HT-29 (cell line): ENCODE data around the gene HEATR9. TPM values are rescaled to one million over a fixed set of nuclear protein-coding genes. Genes with fewer than 3 reads are reported as not detected.

Experiments
- DNase-seq: peaks from one replicate; pipeline ENCODE4 v3.0.0-alpha.2; 2015; ENCODE audit warnings: low spot score
- small RNA-seq: library from RNA; depleted of rRNA; stranded (forward); fragments of <200 nt; gene quantifications from one replicate; pipeline ENCODE3, GENCODE V24; 2014
- total RNA-seq: library from RNA; depleted of rRNA; stranded (reverse); fragments of >200 nt; shearing (Covaris generic); gene quantifications from 2 replicates; pipeline ENCODE4 v1.2.3, GENCODE V29; 2014; rRNA removed

HEATR9 gene
- total RNA-seq, 1 experiment from 2014 or later = not detected

GRCh38 chr17:35809855-35810461 is 58.7 kb downstream of the HEATR9 start:
- DNase-seq = peak; percentile 56

- DNase-seq = peak; percentile 100
Observed at GRCh38 chr17:35808962-35809854, 59.5 kb downstream of the HEATR9 start, which contains the start of gene TAF15. TAF15 (plus strand) TSS chr17:35809484; CDS start chr17:35809570, 86 bp downstream.

GRCh38 chr17:35808240-35808961 is 60.3 kb downstream of the HEATR9 start:
- peak; percentile 30 for DNase-seq

GRCh38 chr17:35807371-35808144 is 61.1 kb downstream of the HEATR9 start:
- DNase-seq = no peak

Small RNA genes within 50 kb of the gene (small RNA-seq; reads per million reads assigned to genes)
- gene RF00100 = 10,373 reads per million, percentile 100 among the genes with 10 or more reads in this experiment

Other genes with a start within 250 kb of the HEATR9 start
- gene RASL10B, start 137.3 kb downstream of the HEATR9 start, total RNA-seq = 6.4 and 7.5 TPM in 2 replicates
- 0.52 and 0.56 TPM in 2 replicates for gene GAS2L2, start 115.7 kb downstream of the HEATR9 start, total RNA-seq
- not detected in 2 replicates for gene C17orf50, start 108.0 kb downstream of the HEATR9 start, total RNA-seq
- gene MMP28, start 73.2 kb downstream of the HEATR9 start, total RNA-seq = 0.18 and 0.25 TPM in 2 replicates
- gene TAF15, start 59.4 kb downstream of the HEATR9 start, total RNA-seq = 83.7 and 99.8 TPM in 2 replicates
- gene CCL5, start 11.5 kb upstream of the HEATR9 start, total RNA-seq = 0.23 TPM in 1 of 2 replicates, not detected in the other
- 4.9 and 11.3 TPM in 2 replicates for gene RDM1, start 61.9 kb upstream of the HEATR9 start, total RNA-seq
- not detected in 2 replicates for gene LYZL6, start 74.8 kb upstream of the HEATR9 start, total RNA-seq
- not detected in 2 replicates for gene CCL16, start 112.6 kb upstream of the HEATR9 start, total RNA-seq
- gene CCL14, start 117.8 kb upstream of the HEATR9 start, total RNA-seq = 0.15 and 0.37 TPM in 2 replicates
- 6.1 and 8.4 TPM in 2 replicates for gene CCL15, start 132.7 kb upstream of the HEATR9 start, total RNA-seq
- gene CCL23, start 149.1 kb upstream of the HEATR9 start, total RNA-seq = not detected in 2 replicates
- not detected in 2 replicates for gene CCL18, start 195.4 kb upstream of the HEATR9 start, total RNA-seq
- gene CCL3, start 221.3 kb upstream of the HEATR9 start, total RNA-seq = not detected in 2 replicates
- gene CCL4, start 234.9 kb upstream of the HEATR9 start, total RNA-seq = not detected in 2 replicates